Left lung (tissue), 10 donors: ENCODE data around the gene GPR87. TPM values are rescaled to one million over a fixed set of nuclear protein-coding genes. Genes with fewer than 3 reads are reported as not detected.

ENCODE experiments used
- ATAC-seq: fragments of 200-7000 bp; cut with Tn5 transposase; one replicate; pipeline ENCODE4 v1.9.1; 2020; ENCODE audit warnings: moderate library complexity
- DNase-seq, 4 donors: peaks; one replicate each; pipeline ENCODE4 v3.0.0-alpha.2; 2013 to 2020
- H3K27ac ChIP-seq, 2 donors: fragments of 200-600 bp; sonication (generic) in 1 of 2; one replicate each; pipeline versions ENCODE4 v1.5.0 to v1.8.0; 2020 to 2021
- H3K27me3 ChIP-seq, 2 donors: fragments of 200-600 bp; sonication (generic) in 1 of 2; one replicate each; pipeline versions ENCODE4 v1.5.0 to v1.8.0; 2020 to 2021
- H3K36me3 ChIP-seq, 2 donors: fragments of 200-600 bp; sonication (generic) in 1 of 2; one replicate each; pipeline versions ENCODE4 v1.5.0 to v1.8.0; 2020 to 2021
- H3K4me1 ChIP-seq, 2 donors: fragments of 200-600 bp; one replicate each; pipeline ENCODE4 v1.8.0; 2021
- H3K4me3 ChIP-seq, 2 donors: fragments of 200-600 bp; sonication (generic) in 1 of 2; one replicate each; pipeline versions ENCODE4 v1.5.0 to v1.8.0; 2020 to 2021; ENCODE audit warnings: mild to moderate bottlenecking in 1 of 2
- H3K9me3 ChIP-seq, 2 donors: fragments of 200-600 bp; sonication (generic) in 1 of 2; one replicate each; pipeline versions ENCODE4 v1.5.0 to v1.8.0; 2020 to 2021
- intact Hi-C, 2 donors: fragments of 100-400 bp; cut with DNase I; formaldehyde crosslinking; loops; one replicate each; pipeline versions ENCODE4 v1.11.2 to v1.14.2; 2022
- polyA plus RNA-seq, 6 donors: library from polyadenylated mRNA; unstranded; fragments of 120-200 nt; gene quantifications; one replicate each; pipeline ENCODE4 v1.2.1, GENCODE V29; 2013; ENCODE audit not compliant: insufficient read length in 6 of 6
- total RNA-seq, 2 donors: library from RNA; stranded (reverse); fragmentation: NEBNext Ultra II Directional; extraction: Animal tissue kit (Norgen Biotek cat#: 25700); gene quantifications; one replicate each; pipeline ENCODE4 v1.2.1, GENCODE V29; 2021
- TF ChIP-seq, protein P1 (sequence below), 2 donors: fragments of 200-600 bp; sonication (generic) in 1 of 2; IDR thresholded peaks; one replicate each; pipeline versions ENCODE4 v1.5.0 to v1.8.0; 2021; ENCODE audit warnings: antibody characterized with exemption in 2 of 2
- donor health status: DM: no; HTN: yes; CAD: no.
- donor health status: DM: no; HTN: no; CAD: no.

Gene GPR87
- total and polyA plus RNA-seq, 8 donors = 0.52 to 0.85 TPM; not detected in 6

GRCh38 chr3:151256749-151257148 is 59.9 kb downstream of the GPR87 start:
- H3K4me3 ChIP-seq = no peak overlapping the region
- intact Hi-C loops = no loop called here

GRCh38 chr3:151248772-151249337 is 67.8 kb downstream of the GPR87 start:
- intact Hi-C loops = no loop called here
- Histone ChIP-seq H3K27me3 (no peaks in the 10 kb centered on the region), H3K9me3 (no peaks in the 10 kb centered on the region), H3K4me3 (no peak overlapping the region), H3K4me1 (no peaks in the 10 kb centered on the region), H3K36me3 (no peaks in the 10 kb centered on the region), H3K27ac (no peak overlapping the region)
- DNase-seq (no peak), ATAC-seq (peak; percentile 65)
- TF ChIP-seq, protein P1, sequence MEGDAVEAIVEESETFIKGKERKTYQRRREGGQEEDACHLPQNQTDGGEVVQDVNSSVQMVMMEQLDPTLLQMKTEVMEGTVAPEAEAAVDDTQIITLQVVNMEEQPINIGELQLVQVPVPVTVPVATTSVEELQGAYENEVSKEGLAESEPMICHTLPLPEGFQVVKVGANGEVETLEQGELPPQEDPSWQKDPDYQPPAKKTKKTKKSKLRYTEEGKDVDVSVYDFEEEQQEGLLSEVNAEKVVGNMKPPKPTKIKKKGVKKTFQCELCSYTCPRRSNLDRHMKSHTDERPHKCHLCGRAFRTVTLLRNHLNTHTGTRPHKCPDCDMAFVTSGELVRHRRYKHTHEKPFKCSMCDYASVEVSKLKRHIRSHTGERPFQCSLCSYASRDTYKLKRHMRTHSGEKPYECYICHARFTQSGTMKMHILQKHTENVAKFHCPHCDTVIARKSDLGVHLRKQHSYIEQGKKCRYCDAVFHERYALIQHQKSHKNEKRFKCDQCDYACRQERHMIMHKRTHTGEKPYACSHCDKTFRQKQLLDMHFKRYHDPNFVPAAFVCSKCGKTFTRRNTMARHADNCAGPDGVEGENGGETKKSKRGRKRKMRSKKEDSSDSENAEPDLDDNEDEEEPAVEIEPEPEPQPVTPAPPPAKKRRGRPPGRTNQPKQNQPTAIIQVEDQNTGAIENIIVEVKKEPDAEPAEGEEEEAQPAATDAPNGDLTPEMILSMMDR (IDR thresholded peaks at IDR 0.05) = no peak

More at GRCh38 chr3:151256749-151257148, 59.9 kb downstream of the GPR87 start:
- H3K9me3 ChIP-seq = no peaks in the 10 kb centered on the region
- H3K4me1 ChIP-seq = no peaks in the 10 kb centered on the region
- H3K27me3 ChIP-seq = peaks cover 0 to 8% of the 10 kb centered on the region in 2 donors
- TF ChIP-seq, protein P1 (IDR thresholded peaks at IDR 0.05) = no peak
- DNase-seq (no peak), ATAC-seq (no peak)
- no peaks in the 10 kb centered on the region for H3K36me3 ChIP-seq
- H3K27ac ChIP-seq = no peak overlapping the region

Other genes starting within 250 kb of the GPR87 start
- 1 to 10 TPM in 1 of 2 donors, under 1 TPM in 1; 0.82 to 1.0 TPM for gene MED12L, start 231.2 kb downstream of the GPR87 start, total RNA-seq
- gene MED12L, start 231.2 kb downstream of the GPR87 start, polyA plus RNA-seq = under 1 TPM; 0.66 to 0.84 (median 0.76) TPM
- 1 to 10 TPM in 1 of 2 donors, under 1 TPM in 1; 0.96 to 2.9 TPM for gene GPR171, start 113.6 kb downstream of the GPR87 start, total RNA-seq
- gene GPR171, start 113.6 kb downstream of the GPR87 start, polyA plus RNA-seq = 1 to 10 TPM in 2 of 6 donors, under 1 TPM in 4; 0.29 to 1.3 (median 0.68) TPM
- 1 to 10 TPM; 2.4 to 3.6 TPM for gene P2RY14, start 38.3 kb downstream of the GPR87 start, total RNA-seq
- 1 to 10 TPM; 4.1 to 6.4 (median 4.9) TPM for gene P2RY14, start 38.3 kb downstream of the GPR87 start, polyA plus RNA-seq
- gene P2RY13, start 12.7 kb upstream of the GPR87 start, total RNA-seq = 10 to 100 TPM in 1 of 2 donors, 1 to 10 TPM in 1; 2.2 to 16.4 TPM
- gene P2RY13, start 12.7 kb upstream of the GPR87 start, polyA plus RNA-seq = 1 to 10 TPM in 5 of 6 donors, under 1 TPM in 1; 0.83 to 1.7 (median 1.4) TPM
- gene P2RY12, start 67.9 kb upstream of the GPR87 start, total RNA-seq = 1 to 10 TPM; 3.8 to 4.0 TPM
- 1 to 10 TPM in 4 of 6 donors, under 1 TPM in 2; 0.58 to 2.1 (median 1.2) TPM for gene P2RY12, start 67.9 kb upstream of the GPR87 start, polyA plus RNA-seq
- 10 to 100 TPM in 1 of 2 donors, 1 to 10 TPM in 1; 7.2 to 24.8 TPM for gene IGSF10, start 144.2 kb upstream of the GPR87 start, total RNA-seq
- gene IGSF10, start 144.2 kb upstream of the GPR87 start, polyA plus RNA-seq = 10 to 100 TPM; 21.3 to 40.7 (median 35.5) TPM